Raji (cell line): ENCODE data around the gene SEMA3A.

ENCODE experiments used
- POLR2A ChIP-seq: IDR thresholded peaks from 2 replicates; pipeline ENCODE4 v1.6.1; 2011; ENCODE audit warnings: low read depth, low read length, control low read depth; ENCODE audit not compliant: insufficient read depth

SEMA3A gene

DNA sequence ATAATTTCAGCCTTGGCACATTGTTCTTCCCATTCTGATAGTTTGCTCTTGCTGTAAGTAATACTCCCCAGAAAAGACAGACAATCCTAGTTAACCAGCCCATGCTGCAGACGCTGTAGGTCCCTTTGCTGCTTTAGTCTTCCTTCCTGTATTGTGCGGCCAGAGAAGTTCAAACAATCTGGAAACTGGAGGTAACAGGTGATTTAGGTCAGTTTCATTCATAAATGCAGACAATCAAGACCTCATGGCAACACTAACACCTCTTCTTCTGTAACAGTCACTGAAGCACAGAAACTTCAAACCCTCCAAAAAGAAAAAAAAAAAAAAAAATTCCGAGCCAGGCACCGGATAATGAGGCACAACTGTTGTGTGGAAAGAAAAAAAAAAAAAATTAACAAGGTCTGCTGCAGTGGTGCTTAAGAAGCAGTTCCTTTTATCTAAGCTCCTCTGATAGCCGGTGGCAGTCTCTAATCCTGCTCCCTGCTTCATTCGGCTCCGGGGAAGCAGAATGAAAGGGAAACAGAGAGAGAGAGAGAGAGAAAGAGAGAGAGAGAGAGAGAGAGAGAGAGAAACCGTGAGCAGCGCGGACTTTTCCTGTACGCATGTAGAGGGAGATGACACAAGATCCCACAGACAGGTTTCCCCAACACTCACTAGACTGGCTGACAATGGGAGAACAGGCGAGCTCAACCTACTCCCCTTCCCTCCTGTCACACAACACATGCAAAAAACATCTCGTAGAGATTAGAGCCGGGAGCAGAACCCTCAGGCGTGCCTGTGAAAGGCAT, at the start of gene SEMA3A:
Gene SEMA3A (minus strand): TSS at position 306 of the 788 bp plus-strand sequence. CDS start 203 bp downstream, at position 103.
- no peak for TF ChIP-seq POLR2A

DNA sequence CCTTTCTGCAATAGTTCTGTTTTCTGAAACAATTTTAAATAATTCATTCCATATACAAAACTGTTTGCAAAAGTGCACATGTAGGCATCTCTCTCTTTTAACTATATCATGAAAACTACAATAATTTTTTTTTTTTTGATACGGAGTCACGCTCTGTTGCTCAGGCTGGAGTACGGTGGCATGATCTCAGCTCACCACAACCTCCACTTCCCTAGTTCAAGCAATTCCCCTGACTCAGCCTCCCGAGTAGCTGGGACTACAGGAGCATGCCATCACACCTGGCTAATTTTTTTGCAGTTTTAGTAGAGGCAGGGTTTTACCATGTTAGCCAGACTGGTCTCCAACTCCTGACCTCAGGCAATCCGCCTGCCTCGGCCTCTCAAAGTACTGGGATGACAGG, 44.0 kb upstream of the SEMA3A start:
- no peak for TF ChIP-seq POLR2A

DNA sequence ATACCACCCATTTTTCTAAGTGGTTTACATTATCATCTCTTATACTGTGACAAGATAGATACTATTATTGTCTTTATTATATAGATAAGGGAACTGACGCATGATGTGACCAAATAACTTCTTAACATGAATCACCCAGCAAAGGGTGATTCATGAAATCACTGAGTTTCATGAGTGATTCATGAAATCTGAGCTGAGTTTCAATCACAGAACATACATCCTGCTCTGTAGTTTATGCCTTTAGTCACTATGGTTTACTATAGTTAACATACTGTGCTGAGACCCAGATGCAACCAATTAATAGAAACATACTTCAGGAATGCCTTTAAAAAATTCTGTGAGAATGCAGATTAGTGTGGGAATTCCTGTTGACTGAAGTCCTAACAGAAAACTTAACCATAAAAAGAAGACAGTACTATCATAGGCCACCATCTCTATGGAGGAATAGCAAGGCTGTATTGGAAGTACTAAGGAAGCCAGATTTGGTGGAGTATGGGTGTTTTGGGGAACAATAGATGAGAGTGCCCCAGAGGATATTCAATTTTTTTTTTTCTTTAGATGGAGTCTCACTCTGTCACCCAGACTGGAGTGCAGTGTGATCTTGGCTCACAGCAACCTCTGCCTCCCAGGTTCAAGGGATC, 43.1 kb upstream of the SEMA3A start:
- no peak for TF ChIP-seq POLR2A

DNA sequence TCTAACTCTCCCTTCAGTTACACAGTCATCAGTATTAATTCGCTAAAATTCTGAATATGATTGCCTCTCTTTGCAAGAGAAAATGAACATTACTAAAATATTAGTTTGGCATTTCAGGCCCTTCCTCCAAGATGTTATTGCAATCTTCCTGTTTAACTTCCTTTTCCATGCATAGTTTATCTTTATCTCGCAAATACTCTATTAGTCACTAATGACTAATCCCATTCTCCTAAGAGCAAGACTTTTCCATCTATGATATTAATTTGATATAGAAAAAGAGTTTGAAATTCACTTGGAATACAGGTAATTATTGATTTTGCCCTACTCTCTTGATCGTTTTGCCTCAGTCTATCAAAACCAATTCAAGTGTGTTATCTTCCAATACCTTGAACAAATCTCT, 41.8 kb upstream of the SEMA3A start:
- no peak for TF ChIP-seq POLR2A

DNA sequence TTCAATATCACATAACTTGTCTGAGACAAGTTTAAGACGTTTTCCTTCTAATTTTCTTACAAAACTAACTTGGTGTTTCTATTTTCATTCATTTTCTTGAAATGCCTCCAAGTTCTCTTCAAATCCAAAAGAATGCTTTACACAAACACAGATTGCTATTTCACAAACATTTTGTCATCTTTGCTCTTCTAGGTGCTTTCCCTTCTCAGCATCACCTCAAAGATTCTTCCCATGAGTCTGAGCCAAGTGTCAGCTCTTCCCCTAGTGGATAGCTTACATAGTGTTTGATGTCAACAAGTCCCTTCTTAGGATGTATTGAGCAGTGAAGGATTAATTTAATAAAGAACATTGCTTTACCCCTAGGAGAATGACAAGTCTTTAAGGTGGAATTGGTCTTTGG, 38.1 kb upstream of the SEMA3A start:
- no peak for TF ChIP-seq POLR2A

DNA sequence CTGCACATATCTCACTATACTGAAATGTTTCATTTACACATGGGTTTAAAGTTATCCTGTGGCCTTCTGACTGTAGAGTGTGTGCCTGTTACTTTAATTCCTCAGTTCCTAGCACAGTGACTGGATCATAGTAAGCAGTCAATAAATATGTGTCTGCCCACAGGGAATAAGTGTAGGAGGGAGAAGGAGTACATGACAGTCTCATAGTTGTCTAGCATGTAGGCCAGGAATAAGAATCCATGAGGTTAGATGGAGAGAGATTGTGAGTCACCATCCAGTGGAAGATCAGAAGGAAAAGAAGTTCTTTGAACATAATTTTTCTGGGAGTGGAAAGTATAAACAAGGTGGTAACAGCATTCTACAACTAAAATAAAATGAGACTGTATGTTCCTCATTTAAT, 36.6 kb upstream of the SEMA3A start:
- no peak for TF ChIP-seq POLR2A

DNA sequence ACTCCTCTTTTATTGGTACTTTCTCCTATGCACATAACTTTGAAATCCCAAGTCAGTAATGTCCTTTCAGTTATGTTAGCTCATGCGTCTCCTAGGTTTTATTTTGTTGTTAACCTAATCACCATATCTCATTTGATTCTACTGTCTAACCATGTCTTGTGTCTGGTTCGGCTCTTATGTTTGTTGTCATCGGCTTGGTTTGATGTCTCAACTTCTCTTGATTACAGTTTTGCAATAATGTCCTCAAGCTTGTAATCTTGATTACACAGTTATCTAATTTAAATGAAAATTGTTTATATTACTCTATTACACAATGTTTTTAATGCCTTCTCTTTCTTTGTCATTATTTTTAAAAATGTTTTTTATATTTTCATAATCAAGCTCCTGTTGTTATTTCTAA, 35.9 kb upstream of the SEMA3A start:
- TF ChIP-seq POLR2A, result no peak

DNA sequence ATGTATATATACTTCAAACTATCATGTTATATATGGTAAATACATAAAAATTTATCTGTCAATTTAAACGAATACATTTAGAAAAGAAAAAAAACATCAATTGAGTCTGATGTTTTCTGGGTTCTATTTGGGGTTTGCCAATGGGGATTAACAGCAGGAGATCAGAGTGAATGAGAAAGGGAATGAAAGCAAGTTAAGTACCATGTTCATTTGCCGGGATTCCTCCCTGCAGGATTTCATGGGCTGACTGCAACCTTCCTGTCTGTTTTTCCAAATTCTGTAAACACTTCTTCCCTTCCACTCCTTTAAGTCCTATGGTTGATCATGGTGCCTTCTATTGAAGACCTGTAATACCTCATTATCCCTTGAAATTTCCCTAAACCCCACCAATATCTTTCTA, 33.9 kb upstream of the SEMA3A start:
- no peak for TF ChIP-seq POLR2A

DNA sequence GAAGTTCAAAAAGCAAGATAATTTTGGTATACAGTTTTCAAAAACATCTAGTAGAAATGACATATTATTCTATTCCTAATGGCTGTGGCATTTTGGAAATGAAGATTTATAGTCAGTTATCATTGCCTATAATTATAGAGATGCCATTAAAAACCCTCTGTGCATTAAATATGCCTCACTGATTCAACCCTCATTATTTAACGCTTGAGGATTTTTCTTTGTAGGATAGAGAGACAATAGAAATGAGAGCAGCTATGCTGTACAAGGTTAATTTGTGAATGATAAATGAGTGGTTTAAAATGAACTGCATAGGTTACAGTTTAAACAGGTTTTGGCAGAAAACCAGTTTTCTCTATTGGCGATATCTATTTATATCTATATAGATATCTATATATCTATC, 32.2 kb upstream of the SEMA3A start:
- TF ChIP-seq POLR2A, result no peak

DNA sequence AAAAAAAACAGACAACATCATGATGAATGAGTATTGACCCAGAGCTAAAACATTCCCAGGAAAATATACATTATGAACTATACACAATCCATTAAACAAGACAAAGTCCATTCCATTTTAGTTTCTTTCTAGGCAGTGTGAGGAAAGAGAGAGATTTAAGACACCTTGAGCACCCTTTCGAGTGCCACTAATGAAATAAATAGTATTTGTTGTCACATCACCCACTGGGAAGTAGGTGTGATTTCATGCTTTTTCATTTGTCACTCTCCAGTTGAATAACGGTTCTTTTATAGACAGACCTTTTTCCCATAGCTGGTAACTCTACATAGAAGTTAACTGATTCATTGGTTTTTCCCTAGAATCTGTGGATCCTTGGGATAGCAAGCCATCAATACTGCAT, 29.9 kb upstream of the SEMA3A start:
- no peak for TF ChIP-seq POLR2A

DNA sequence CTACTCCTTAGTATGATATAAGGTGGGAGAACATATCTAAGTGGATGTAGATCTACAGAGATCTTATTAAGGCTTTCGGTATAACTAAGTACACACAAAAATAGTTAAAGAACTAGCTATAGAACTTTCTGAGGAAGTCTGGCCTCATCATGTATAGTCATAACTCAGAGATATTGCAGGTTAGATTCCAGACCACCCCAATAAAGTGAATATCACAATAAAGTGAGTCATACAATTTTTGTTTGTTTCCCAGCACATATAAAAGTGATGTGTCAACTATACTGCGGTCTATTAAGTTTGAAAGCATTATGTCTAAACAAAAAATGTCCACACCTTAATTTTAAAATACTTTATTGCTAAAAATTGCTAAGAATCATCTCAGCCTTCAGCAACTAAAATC, 24.7 kb upstream of the SEMA3A start:
- TF ChIP-seq POLR2A, result no peak

DNA sequence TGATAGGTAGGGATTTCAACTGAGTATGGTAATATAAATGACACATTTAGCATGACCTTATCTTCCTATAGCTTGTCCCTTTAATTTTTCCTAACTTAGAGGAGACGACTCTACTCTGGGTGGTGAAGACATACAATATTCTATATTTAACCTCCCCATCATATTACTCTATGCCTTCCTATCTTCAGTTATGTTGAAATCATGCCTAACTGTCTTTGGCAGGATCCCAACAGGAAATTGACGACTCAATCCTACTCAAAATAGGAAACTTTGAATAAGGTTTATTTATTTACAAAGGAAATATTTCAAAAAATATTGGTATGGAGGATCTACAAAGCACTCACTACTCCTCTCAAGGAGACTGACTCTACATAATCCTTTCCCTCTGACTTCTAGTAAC, 24.1 kb upstream of the SEMA3A start:
- no peak for TF ChIP-seq POLR2A

DNA sequence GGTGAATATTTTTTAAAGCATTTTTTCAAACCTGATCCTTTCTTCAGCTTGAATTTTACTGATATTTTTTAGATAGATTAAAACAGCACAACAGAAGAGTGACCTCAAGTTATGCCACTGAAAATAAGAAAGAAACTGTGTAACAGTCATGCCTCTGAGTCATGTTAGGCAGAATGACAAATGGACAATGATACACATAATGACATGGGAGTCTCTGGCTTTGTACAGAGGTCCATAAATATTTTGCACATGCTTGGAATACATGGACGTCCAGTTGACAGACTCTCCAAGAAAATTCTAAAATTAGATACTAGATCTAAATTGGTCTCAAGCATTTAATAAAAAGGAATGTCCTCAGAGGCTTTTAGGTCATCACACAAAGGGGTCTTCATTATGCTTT, 21.9 kb upstream of the SEMA3A start:
- TF ChIP-seq POLR2A, result no peak

DNA sequence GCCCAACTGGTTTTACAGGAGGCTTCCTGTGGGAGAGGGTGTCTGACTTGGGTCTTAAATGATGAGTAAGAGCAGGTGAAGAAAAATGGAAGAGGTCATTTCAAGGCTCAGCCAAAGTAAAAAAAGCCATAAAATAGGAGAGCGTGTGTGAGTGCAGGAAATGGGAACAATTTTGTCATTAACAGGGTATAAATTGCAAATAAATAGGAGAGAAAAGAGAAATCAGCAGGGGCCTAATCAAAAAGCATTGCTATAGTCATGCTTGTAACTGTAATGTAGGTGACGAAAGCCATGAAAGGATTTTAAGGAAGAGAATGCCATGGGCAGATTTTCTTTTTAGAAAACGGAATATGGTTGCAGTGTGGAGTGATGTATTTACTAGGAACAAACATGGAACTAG, 15.7 kb upstream of the SEMA3A start:
- TF ChIP-seq POLR2A, result no peak

DNA sequence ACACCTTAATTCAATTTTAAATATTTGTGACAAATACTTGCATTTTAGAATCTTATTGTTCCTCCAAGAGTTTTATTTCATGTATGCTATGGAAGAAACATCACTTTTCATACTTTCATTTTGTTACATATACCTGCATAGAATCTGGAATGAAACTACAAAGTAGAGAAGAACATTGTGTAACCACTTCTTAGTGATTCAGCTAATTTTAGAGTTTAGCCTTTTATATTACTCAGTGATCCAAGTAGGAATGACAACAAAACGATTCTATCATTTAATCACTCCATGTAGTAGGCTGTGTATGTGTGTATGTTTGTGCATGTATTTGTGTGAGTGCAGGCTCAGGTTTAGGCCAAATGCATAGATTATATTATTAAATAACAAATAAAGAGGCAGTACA, 14.4 kb upstream of the SEMA3A start:
- no peak for TF ChIP-seq POLR2A

DNA sequence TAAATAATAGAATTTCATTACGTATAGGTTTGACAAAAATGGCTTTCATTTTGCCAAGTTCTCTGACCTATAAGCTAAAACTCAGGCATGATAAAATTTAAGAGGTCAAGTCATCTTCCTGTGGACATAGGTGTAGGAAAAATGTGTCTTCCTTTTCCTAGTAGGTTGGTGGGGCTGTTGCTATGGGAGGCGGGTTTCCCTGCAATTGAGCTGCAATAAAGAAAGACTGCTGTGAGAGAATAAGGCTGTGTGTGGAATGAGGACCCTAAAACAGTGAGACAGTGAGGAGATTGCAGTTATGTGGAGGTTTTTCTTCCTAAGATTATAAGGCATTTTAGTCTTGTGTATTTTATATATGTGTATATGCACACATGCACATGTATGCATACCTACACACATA, 13.0 kb upstream of the SEMA3A start:
- no peak for TF ChIP-seq POLR2A

DNA sequence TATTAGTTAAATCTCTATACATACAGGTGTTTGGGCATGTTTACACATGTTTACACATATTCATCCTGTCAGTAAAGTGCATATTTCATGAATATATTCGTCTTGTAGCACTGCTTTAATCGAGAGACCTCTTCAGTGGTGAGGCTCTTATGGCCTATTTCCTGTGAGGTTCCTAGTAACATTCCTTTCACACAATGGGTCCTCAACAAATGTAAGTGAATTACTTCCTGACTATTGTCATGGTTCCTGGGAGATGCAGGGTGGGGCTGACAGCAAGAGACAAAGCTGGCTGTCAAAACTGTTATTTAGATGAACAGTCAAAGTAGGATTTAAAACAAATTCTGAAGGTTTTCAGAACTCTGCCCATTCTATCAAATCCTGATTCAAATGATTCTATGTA, 12.4 kb upstream of the SEMA3A start:
- no peak for TF ChIP-seq POLR2A
